HG03045 (cell line): Measurements from ENCODE around the gene KCTD15.

Experiments
- ATAC-seq: cut with Tn5 transposase; IDR thresholded peaks from one replicate; pipeline ENCODE4 v1.9.1; 2021; ENCODE audit warnings: mild to moderate bottlenecking, moderate library complexity; ENCODE audit not compliant: unreplicated experiment

Gene KCTD15

DNA sequence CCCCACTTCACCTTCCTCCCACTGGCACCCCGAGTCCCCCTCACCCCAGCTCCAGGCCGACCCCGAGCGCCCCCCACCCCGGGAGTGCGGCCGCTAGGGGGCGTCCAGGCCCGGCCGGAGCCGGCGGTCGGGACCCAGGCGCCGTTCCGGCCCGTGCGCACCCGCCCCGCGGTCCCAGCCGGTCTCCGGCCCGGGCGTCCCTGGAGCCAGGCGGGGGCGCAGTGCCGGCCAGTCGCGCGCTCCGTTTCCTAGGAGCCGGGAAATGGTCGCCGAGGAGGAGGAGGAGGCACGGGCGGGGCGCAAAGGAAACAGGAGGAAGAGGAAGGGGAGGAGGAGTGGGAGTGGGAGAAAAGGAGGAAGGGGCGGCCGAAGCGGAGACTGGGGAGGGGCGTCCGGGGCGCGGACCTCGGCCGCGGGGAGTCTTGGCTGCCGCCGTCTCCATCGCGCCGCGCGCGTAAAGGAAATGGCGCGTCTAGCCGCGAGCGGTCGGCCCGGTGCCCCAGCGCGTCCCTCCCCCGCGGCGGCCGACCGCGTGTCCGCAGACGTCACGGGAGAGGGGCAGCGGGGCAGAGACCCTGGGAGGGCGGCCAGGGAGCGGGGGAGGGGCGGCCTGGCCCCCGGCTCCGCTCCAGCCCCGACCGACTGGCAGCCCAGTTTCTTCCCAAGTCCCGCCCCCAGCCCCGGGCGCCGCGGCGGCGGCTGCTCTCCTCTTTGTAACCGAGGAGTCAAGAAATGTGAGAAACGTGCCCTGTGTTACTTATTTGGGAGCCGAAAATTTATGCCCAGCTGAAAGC is 1.1 kb upstream of the KCTD15 start:
- no peak for ATAC-seq

DNA sequence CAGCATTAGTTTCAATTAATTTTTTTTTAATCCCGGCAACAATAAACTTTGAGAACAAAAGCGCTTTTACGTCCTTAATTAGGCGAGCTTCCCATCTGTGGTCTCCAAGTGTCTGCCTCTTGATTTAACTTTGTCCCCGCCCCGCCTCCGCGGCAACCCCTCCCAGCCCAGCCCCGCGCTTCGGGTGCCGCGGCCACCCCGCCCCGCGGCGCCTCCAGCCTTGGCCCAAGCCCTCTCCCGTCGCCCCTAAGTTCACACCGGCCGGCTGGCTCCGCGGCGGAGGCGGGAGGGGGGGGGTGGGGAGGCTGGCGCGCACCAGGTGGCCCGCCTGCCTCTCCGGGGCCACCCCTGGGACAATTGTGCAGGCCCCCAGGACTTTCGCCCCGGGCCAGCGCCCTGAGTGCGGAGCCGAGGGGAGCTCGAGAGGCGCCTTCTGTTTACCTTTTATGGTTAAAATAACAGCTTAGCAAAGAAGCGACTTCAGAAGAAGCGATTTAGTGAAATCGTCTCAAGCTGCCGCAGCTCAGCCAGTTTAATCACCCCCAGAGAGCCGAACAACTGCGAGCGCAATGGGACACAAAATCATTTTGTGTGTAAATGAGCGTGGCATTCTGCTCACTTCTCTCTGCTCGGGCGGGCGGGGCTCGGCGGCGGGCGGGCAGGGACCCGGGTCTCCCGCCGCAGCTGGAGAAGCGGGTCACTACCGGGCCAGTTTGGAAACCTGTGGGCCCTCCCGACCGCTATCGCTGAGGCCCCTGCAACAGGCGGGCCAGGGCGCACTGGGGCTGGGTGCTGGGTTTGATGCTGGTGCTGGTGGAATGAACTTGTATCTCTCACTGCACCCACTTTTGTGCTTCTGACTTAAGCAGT is 1.4 kb downstream of the KCTD15 start:
- no peak for ATAC-seq

DNA sequence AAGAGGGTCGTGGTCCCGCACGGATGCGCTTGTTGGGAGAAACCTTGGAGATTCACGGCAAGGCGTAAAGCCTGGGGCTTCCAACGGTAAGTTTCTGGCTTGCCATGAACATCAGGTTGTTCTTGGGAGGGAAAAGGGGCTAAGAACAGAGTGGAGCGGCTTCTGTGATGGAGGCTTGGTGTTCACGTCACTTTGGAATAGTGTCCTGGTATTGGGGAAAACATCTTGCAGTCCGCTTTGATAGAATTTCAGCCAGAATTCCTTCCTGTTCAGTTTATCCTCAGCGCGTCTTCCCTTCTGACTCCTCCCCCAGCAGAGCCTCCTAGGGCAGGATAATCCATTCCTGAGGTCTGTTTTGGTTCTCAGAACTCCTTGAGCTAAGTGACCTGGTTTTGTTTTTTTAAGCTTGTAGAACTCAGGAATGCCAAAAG is 2.0 kb downstream of the KCTD15 start:
- no peak for ATAC-seq

DNA sequence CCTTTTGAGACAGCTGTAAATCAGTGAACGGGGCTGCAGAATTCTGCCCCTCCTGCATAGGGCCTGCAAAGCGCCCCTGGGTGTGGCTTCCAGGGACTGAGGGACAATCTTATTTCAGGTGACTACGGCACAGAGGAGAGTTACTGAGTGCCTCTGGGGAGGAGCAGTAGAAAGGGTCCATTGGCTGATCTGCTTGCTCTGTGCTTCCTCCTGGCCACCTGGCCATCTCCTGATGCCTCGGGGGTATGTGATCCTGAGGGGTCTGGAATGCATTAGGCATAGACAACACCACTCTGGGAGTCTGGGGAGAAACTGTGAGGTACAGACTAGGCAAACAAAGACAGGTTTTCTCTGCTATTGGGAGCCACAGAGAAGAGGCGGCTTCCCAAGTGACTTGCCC is 2.8 kb downstream of the KCTD15 start:
- ATAC-seq: no peak

DNA sequence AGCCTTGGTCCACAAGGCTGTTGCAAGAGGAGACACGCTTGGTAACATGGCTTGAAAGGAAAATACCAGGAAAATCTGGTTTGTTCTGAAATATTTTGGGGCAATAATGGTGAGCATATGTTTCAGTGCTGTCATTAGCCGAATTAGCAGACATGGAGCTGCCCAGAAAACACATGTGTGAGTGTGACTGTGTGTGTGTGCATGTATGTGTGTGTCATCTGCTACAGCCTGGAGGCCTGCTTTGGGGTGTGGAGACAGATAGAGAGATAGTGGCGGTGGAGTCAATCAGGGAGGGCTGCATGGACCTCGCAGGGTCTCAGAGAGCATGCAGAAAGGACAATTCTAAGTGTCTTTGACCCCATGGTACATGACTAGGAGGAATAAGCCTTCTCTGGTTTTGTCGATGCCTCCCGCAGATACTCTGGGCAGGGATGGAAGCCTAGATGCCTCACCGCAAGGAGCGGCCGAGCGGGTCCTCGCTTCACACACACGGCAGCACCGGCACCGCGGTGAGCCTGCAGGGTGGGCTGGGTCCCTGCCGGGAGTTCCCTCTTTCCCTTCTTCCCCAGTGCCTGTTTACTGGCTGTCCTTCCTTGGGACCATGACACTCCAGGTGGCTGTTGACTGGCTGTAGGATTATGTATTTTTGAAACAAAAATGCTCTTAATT is 3.5 kb downstream of the KCTD15 start:
- no peak for ATAC-seq

DNA sequence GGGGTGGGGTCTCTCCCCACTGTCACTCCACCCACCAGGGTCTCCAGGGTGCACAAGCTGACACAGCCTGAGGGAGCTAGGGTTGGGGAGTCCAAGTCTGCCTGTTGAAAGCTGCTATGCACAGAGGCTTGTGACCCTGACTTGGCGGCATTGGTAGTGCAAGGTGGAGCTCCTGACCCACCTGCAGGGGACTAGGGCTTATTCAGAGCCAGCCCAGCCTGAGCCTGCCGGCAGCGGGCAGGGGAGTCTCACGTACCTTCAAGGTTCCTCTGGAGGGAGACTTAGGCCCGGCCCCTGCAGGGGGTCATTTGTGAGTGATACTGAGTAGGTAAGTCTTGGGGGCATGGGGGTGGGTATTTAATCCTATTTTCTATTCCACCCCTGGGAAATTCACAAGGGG is 4.7 kb downstream of the KCTD15 start:
- no peak for ATAC-seq

DNA sequence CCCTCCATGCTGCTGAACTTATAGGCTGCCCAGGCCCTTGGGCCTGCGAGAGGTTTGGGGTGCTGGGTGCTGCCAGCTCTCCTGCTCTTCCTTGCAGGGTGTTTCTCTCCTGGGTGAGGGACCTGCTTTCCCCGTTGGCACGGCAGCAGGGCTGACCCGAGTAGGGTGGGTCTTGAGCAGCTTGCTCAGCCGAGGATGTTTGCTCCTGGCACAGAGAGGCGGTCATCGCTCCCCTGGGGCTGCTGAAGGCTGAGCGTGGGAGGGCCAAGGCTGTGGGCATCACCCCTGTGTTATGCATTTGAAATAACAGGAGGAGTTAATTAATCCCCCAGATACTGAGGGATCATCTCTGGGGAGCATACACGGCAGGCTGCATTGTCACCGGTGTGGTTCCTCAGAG is 5.3 kb downstream of the KCTD15 start:
- no peak for ATAC-seq

DNA sequence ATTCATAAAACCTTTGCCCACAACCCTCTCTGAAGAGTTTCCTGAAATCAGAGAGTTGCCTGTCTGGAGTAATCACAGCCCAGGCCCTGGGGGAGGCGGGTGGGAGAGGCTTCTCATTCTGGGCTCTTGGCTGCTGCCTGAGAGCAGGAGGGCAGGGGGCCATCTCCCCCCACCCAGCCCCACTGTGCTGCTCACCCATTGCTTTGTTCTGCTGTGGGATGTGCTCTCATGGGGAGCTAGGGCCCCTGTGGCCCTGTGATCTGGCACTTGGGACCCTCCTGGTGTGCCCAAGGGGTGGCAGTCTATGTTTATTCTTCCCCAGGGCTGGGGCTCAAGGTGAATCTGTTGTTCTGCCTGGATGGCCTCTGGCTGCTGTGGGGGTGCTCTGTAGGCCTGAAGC is 6.1 kb downstream of the KCTD15 start:
- ATAC-seq: no peak

DNA sequence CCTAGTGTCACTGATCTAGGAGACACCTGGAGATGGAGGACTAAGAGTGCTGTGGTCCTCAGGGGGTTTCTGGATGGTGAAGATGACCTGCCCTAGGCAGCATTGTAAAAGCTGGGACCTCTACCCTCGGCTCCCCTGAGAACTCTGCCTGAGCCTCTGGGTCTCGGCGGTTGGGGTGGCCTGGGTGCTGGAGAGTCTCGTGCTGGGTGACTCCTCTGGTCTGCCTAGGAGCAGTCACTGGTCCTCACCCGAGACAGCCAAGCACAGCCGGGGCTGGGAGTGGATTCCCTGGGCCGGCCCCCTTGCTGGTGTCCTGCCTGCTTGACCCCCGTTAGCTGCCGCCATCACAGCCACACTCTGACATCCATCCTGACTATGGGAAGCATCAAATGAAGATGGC is 6.7 kb downstream of the KCTD15 start:
- no peak for ATAC-seq

DNA sequence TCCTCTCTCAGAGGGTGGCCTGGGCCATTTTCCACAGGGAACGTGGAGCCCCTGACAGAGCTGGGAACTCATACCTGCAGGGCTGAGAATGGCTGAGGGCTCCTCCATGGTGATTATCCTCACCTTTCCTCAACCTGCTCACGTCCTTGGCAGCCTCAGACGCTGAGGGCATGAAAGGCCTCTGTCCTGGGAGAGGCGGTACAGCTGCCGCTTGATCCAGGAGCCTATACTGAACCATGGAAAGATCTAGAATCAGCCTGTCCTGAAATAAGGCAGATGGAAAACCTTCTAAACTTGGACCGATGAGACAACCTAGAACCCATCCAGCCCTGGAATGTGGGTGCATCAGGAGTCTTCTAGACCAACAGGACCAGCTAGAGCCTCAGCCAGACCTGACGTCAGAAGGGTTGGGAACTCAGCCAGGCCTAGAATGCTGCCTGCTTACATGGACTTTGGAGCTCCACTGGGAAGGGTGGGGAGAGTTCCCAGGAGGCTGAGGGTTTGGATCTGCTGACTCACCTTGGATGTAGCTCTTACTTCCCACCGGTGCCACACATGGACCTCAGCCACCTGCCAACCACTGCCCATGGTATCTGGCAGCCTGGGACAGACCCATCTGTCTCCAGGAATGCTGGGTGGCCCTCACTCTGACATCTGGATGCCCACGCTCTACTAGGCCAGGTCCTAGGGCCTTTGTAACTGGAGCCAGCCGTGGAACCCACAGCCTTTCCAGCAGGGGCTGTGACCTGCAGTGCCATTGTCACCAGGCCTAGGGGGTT is 7.5 kb downstream of the KCTD15 start:
- ATAC-seq: no peak

DNA sequence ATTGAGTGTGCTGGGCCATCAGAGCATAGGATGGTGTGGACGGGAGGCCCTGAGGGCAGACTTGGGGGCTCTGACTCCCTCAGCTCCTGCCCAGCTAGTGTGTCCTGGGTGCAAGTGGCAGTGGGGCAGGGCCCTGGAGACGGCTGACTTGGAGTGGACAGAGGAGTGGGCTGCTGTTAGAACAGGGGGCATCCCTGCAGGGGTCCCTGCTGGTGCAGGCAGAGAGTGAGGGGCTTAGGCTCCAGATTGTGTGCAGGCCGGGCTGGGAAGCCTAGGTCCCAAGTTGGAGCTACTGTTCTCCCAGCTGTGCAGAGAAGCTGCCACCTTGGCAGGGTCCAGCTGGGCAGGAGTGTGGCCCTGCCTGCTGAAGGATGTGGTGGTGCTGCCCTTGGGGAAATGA is 8.6 kb downstream of the KCTD15 start:
- ATAC-seq: no peak

DNA sequence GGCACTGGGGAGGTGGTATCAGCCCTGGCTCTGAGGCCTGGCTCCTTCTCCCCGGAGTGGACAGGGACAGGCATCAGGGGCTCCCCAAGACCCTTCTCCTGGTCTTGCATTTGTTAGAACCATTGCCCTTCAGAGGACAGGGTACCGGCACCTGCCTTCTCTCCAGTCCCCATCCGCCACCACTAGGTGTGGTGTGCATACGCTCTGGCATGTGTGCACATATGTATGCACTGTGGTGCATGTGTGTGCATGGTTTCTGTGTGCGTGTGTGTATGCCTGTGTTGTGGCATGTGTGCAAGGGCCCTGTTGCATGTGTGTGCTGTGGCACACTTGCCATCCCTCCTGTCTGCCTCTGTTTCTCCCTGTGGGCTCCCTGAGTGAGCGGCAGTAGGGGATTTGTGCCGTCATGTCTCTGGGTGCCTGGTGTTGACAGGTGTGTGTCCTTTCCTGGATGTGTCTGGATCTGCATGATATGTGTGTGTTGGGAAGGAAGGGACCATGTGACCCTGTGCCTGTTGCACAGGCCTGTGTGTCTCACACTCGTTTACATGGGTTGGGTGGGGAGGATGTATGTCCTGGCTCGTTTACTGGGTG is 9.3 kb downstream of the KCTD15 start:
- ATAC-seq: no peak

DNA sequence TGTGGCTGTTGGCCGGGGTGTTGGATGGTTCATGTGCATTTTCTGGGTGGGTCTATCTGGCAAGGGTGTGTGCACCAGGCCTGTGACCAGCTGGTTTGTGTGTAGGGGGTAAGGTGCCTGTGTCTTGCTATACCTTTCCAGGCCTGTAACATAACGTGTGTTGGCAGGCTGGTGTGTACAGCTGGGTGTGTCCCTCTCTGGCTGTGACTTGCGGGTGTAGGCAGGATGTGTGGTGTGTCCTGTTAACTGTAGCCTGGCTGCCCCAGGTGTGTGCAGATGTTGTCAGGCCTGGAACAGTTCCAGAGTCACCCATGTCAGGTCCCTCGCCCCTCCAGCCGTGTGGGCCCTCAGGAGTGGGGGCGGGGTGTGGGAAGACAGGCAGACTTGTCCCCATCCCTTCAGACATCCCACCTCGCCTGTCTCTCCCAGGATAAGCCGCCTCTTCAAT is 9.8 kb downstream of the KCTD15 start:
- ATAC-seq: no peak

DNA sequence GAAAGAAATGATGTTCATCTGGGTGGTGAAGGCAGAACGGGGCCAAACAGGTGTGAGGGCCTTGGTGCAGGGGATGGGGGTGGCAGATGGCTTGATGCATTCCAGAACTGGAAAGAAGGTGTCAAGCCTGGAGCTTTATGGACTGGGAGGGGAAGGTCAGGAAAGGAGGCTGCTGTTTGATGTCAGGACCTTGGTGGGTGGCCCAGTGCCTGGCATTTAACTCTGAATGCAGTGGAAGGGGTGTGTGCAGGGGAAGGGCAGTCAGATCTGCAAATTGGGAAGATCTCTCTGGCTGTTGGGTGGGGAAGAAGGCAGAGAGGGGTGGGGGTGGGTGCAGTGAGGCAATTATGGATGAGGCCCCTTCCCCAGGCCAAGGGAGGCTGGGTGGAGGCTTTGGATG is 11.7 kb downstream of the KCTD15 start:
- no peak for ATAC-seq

DNA sequence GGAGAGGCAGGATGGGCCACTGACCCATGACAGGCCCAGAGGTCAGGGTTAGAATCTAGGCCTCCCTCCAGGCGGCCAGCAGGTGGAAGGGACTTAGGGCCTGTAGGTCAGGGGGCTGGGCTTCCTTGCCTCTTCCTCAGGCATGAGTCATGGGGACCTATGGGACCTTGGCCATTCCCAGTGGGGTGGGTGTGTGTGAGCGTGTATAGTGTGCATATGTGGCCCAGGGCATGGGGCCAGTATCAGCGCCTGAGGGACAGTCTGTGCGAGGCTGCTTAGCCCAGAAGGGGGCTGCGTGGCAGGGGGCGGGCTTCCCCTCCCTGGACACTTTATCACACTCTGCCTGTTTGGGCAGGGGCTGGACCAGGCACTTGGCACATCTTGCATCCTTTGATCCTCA is 13.3 kb downstream of the KCTD15 start:
- ATAC-seq: no peak

DNA sequence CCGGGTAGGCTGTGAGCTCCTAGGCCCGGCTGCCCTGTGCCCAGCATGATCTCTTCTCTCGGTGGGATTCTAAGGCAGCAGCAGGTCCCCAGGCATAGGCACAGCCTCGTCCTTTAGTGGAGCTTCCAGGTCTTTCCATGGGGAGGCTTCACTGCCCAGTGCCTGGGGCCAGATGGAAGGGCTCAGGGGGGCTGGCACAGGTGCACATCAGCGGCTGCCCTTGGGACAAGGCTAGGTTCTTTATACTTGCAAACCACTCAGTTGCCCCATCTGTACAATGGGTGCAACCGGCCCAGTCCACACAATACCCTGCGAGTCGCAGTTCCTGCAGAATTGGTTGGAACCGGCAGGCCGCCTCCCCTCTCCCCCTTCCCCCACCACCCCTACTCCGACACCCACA is 14.2 kb downstream of the KCTD15 start:
- no peak for ATAC-seq

DNA sequence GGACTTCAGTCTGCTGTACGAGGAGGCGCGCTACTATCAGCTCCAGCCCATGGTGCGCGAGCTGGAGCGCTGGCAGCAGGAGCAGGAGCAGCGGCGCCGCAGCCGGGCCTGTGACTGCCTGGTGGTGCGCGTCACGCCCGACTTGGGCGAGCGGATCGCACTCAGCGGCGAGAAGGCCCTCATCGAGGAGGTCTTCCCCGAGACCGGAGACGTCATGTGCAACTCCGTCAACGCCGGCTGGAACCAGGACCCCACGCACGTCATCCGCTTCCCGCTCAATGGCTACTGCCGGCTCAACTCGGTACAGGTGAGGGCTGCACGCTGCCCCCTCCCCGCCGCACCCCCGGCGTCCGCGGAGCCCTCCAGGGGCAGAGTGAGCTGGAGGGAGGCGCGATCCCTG is 14.6 kb downstream of the KCTD15 start:
- no peak for ATAC-seq

DNA sequence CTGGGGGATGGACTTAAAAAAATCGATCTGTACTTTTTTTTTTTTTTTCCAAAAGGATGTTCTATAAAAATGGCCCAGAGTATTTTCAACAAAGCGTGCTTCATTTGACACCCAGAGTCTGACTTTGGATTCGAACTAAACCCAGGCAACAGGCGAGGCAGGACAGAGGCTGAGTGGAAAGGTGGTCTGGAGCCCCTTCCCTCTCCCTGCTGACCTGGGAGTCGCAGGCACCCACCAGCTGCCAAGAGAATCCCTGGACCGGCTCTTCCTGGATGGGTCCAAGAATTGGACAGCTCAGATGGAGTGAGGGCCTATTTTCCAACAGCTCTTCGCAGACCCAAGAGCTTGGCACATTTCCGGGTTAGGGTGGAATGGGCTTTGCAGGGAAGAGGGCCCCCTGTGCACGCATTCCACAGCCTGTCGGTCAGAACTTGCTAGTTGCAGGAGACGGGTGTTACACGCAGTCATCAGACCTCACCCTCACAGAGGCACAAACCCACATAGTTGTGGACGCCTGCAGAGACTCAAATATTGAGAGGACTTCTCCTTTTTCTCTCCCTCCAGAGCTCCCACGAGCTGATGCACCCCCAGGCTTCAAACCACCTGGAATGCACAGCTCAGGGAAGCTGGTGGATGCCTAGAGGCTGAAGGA is 15.2 kb downstream of the KCTD15 start:
- ATAC-seq: no peak

DNA sequence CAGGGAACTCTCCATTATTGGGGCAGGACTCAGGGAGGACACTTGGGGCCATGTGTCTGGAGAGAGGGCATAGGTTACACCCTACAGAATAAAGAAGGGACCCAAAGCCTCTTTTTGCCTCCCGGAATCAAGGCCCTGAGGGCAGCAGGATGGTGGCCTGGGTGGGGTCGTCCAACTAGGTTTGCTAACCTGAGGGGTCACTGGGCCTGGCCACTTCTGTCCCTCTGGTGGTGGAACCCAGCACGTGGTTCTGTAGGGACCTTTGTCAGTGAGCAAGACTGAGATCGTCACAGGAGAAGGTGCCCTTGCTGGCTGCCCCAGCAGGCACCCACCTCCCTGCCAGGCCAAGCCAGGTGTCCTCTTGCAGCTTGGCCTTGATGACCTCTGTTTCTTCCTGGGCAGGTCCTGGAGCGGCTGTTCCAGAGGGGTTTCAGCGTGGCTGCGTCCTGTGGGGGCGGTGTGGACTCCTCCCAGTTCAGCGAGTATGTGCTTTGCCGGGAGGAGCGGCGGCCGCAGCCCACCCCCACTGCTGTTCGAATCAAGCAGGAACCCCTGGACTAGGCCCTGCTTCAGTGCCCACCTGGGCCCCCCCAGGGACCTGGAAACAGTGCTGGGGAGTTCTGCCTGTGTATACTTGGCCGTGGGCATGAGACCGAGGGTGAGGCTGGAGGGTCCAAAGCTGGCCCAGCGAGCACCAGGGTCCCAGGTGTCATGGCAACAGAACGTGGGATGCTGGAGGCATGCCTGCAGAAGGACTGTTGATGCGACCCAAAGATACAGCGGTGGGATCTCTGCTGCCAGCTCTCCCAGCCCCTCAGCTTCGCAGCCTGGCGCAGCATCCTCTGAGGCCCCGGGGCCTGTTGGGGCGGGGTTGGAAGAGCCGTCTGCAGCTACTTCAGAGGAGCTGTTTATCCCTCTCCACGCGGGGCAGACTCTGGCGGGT is 16.0 kb downstream of the KCTD15 start:
- ATAC-seq: no peak
